Left hindlimb (tissue), 1 donor: ENCODE measurements around the gene CCDC159.
"Not testable (repeated sequence)": the region's sequence is repeated elsewhere in the genome, so short reads cannot be mapped to it uniquely, and the experiment has no call there.

Experiments used
- DNase-seq: peaks from one replicate; pipeline ENCODE4 v3.0.0-alpha.2; 2018

Gene CCDC159

DNA sequence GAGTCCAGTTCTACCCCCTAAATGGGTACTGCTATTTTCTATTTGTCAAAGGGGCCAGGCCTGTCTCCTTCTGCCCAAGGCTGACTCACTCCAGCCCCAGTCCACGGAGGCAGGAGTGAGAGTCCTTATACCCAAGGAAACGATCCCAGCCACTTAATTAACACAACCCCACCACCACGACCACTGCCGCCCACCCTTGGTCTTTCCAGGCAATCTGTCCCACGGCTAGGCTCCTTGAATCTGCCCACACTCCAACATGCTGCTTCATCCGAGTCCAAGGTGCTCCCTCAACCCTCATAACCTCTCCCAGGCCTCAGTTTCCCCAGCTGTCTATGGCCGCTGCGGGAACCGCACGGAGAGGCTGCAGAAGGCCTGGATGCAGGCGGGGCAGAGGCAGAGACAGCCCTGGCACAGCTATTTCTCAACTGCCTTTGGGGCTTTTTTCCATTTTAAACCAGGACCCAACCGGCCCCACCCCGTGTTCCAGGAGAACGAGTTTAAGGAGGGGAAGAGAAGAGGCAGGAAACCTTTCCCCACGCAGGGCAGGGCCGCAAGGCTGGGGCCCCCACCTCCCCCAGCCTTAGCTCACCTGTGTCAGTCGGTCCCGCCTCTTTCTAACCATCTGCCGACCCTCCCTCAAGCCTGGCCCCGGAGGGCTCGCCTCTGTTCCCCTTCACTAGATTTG, 7.6 kb upstream of the CCDC159 start:
- DNase-seq, result no peak

DNA sequence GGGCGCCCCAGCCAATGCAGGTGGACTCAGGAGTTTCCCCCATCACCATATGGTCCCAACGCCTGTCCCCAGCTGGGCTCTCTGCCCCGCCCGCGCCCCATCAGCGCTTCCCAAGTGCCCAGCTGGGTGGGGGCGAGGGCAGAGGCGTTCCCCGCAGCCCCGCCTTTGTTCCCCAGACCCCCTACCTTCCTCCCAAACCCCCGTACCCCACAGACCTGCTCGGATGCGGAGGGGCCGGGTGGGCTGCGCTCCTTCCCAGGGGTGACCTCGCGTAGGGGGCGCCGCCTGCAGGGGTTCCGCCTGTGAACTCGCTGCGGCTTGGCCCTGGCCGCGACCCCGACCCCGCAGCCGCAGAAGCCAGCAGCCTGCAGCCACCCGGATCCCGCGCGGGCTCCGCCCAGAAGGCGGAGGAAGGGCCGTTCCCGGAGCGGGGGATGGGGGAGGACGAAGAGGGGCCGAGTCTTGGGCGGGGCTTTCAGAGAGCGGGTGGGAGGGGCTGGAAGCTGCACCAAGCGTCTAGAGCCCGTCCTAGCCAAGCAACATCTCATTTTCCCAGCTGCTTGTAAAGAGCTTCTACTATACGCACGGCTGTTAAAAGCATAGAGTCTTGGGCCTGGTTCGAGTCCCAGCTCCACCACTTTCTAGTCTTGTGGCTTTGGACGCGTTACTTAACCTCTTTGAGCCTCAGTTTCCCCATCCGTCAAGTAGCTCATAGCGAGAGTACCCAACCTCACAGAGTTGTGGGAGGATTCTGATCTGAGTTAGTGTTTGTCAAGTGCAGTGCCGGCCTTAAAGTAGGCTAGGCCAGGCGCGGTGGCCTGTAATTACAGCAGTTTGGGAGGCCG, 6.8 kb upstream of the CCDC159 start, which contains the start of gene RAB3D:
Gene RAB3D, minus strand, starts transcription at position 404 of the 845 bp plus-strand sequence. CDS start 2,258 bp downstream, outside the sequence.
- peak; percentile 96 for DNase-seq

DNA sequence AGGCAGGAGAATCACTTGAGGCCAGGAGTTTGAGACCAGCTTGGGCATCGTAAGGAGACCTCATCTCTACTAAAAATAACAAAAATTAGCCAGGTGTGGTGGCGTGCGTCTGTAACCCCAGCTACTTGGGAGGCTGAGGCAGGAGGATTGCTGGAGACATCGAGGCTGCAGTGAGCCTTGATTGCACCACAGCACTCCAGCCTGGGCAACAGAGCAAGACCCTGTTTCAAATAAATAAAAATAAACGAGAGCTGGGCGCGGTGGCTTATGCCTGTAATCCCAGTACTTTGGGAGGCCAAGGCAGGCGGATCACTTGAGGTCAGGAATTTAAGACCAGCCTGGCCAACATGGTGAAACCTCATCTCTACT, 6.2 kb upstream of the CCDC159 start:
- not testable (repeated sequence) for DNase-seq

- no peak for DNase-seq
These were observed 3.9 kb upstream of the CCDC159 start for GRCh38 chr19:11342429-11342828.

DNA sequence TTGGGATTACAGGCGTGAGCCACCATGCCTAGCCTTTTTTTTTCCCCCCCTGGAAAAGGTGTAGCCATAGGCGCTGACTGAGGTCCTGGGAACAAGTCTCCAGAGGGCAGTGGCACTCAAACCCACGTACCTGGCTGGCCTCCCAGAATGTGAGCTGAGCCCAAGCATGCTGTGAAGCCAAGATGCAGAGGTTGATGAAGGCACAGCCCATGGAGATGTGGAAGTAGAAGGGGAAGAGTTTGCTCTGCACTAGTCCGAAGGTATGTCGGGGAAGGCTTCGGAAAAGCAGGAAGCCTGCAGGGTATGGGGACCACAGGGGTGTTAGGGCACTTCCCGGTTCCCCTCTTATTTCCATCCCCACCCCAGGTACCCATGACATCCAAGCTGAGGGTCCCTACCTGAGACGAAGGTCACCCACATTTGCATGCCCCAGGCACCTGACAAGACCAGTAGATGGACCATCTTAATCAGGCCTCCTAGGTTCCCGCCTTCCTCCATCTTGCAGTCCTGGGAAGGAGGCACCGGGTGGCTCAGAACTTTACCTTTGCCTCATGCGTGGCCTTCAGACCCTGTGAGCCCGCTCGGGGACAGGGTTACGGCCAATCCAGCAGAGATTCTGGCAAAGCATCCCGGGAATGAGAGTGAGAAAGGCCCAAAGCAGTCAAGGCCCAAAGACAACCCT, 1.1 kb upstream of the CCDC159 start:
- DNase-seq, result no peak

DNA sequence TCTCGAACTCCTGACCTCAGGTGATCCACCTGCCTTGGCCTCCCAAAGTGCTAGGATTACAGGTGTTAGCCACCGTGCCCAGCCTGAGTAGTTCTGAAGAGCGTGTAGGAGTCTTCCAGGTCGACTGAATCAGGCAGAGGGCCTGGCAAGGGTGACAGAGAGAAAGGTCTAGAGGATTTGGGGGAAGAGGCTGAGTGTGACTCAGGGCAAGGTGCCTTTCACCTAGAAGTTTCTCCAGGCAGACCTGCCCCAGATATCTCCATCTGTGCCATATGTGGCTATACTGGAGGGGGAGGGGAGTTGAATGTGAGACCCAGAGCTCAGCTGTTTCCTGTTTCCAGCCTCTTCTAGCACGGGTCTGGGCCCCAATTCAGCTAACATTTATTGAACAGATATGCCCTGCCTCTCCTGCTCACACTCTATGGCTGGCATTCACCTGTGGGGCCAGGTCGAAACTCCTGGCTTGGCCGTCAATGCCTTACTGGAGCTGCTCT, 1.3 kb downstream of the CCDC159 start:
- no peak for DNase-seq

- no peak for DNase-seq
These were observed 2.9 kb downstream of the CCDC159 start for GRCh38 chr19:11349171-11349570.

GRCh38 chr19:11354102-11354501, 7.8 kb downstream of the CCDC159 start:
- not testable (repeated sequence) for DNase-seq

GRCh38 chr19:11355160-11356073, 9.1 kb downstream of the CCDC159 start, which contains the start of gene PLPPR2:
TSS of gene PLPPR2 (plus strand) at chr19:11355432. CDS start at chr19:11357674, 2,242 bp downstream.
- peak; percentile 92 for DNase-seq

DNA sequence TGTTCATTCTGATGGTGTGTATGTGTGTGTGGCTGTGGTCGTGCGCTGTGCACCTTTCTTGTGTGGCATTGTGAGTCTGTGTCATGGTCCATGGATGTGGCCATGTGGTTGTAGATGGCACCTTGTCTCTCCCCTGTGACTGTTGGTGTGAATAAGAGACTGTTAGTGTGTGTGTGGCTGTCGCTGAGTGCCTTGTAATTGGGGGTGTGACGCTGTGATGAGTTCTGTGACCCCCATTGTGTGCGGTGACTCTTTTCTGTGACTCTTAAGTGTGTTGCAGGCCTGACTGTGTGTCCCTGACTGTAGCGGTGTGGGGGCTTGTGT, 9.7 kb downstream of the CCDC159 start:
- no peak for DNase-seq

- no peak for DNase-seq
These were observed 10.6 kb downstream of the CCDC159 start for GRCh38 chr19:11356676-11357550.

GRCh38 chr19:11359421-11359820, 13.1 kb downstream of the CCDC159 start:
- no peak for DNase-seq

DNA sequence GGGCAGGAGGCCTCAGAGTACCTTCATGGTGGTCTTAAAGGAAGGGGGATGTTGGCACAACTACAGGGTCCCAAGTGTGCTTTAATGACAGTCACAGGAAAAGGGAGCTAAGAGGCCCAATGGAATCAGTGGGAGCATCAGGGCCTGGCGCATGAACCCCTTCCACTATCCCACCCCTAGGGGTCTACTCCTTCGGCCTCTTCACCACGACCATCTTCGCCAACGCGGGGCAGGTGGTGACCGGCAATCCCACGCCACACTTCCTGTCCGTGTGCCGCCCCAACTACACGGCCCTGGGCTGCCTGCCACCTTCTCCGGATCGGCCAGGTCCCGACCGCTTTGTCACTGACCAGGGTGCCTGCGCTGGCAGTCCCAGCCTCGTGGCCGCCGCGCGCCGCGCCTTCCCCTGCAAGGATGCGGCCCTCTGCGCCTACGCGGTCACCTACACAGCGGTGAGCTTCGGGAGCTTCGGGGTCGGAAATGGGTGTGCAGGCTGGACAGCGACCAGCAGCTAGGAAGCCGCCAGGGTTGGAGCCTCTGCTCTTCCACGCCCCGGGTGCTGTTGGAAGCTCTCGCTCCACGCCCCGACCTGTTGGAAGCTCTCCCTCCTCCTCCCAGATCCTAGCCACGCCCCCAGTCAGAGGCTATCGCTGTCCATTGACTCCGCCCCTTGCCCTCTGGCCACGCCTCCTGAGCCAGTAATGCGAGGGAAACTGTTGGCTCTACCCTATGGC, 14.9 kb downstream of the CCDC159 start:
- DNase-seq, result peak; percentile 39

- no peak for DNase-seq
These were observed 15.7 kb downstream of the CCDC159 start for GRCh38 chr19:11361771-11362731.

- DNase-seq, result no peak
These were observed 17.6 kb downstream of the CCDC159 start for GRCh38 chr19:11363881-11364280.

DNA sequence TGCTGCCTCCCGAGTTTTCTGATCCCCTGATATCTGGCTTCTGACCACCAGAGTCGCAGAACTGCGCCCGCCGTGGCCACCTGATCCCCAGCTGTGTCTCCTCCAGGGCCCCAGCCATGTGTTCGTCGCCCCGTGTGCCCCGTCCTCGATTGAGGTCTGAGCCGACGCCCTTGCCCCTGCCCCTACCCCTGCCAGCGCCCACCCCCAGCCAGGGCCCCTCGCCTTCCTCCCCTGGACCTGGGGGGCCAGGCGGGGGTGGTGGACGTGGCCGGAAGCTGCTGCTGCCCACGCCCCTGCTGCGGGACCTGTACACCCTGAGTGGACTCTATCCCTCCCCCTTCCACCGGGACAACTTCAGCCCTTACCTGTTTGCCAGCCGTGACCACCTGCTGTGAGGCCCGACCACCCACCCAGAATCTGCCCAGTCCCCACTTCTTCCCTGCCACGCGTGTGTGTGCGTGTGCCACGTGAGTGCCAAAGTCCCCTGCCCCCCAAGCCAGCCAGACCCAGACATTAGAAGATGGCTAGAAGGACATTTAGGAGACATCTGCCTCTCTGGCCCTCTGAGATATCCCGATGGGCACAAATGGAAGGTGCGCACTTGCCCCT, 18.1 kb downstream of the CCDC159 start:
- DNase-seq, result no peak

GRCh38 chr19:11364935-11365334, 18.6 kb downstream of the CCDC159 start:
- DNase-seq, result no peak

- DNase-seq, result no peak
These were observed 19.3 kb downstream of the CCDC159 start for GRCh38 chr19:11365557-11366117.
